KMS-11 (cell line): Measurements from ENCODE around the gene MYCN.

Experiments
- H2AFZ ChIP-seq: fragments of 200-600 bp; sonication (generic); 2 replicates; pipeline ENCODE4 v1.6.1; 2016; ENCODE audit warnings: antibody characterized with exemption, mixed run types, low read depth
- H3K27ac ChIP-seq: fragments of 200-600 bp; sonication (generic); 2 replicates; pipeline ENCODE4 v1.6.1; 2016; ENCODE audit warnings: mild to moderate bottlenecking, mixed run types
- H3K27me3 ChIP-seq: fragments of 200-600 bp; sonication (generic); 2 replicates; pipeline ENCODE4 v1.6.1; 2017; ENCODE audit warnings: mild to moderate bottlenecking, low read depth, mixed run types, moderate library complexity; ENCODE audit not compliant: insufficient read depth
- H3K36me3 ChIP-seq: fragments of 200-600 bp; sonication (generic); 2 replicates; pipeline ENCODE4 v1.6.1; 2017; ENCODE audit warnings: mild to moderate bottlenecking, mixed run types; ENCODE audit not compliant: insufficient read depth
- H3K4me1 ChIP-seq: fragments of 200-600 bp; sonication (generic); 2 replicates; pipeline ENCODE4 v1.6.1; 2016; ENCODE audit warnings: mild to moderate bottlenecking, low read depth, mixed run types; ENCODE audit not compliant: poor library complexity, severe bottlenecking
- H3K4me2 ChIP-seq: fragments of 200-600 bp; sonication (generic); 2 replicates; pipeline ENCODE4 v1.7.0; 2016; ENCODE audit warnings: mild to moderate bottlenecking, mixed run types
- H3K4me3 ChIP-seq: fragments of 200-600 bp; sonication (generic); IDR thresholded peaks from 2 replicates; pipeline ENCODE4 v1.6.1; 2017; ENCODE audit warnings: low read depth, low read length, mixed read lengths; ENCODE audit not compliant: insufficient read depth
- H3K79me2 ChIP-seq: fragments of 200-600 bp; sonication (generic); 2 replicates; pipeline ENCODE4 v1.6.1; 2016; ENCODE audit warnings: low read depth, mixed run types; ENCODE audit not compliant: insufficient read depth
- H3K9ac ChIP-seq: fragments of 200-600 bp; sonication (generic); 2 replicates; pipeline ENCODE4 v1.6.1; 2016; ENCODE audit warnings: mild to moderate bottlenecking, mixed run types
- H4K20me1 ChIP-seq: fragments of 200-600 bp; sonication (generic); 2 replicates; pipeline ENCODE4 v1.6.1; 2016; ENCODE audit warnings: mild to moderate bottlenecking, mixed run types; ENCODE audit not compliant: insufficient read depth
- TF ChIP-seq, protein P1 (sequence below): fragments of 200-600 bp; sonication (generic); conservative IDR thresholded peaks from 2 replicates; pipeline ENCODE4 v1.6.1; 2017; ENCODE audit warnings: low read depth, mild to moderate bottlenecking, antibody characterized with exemption, low read length, moderate library complexity, mixed read lengths

MYCN gene

DNA sequence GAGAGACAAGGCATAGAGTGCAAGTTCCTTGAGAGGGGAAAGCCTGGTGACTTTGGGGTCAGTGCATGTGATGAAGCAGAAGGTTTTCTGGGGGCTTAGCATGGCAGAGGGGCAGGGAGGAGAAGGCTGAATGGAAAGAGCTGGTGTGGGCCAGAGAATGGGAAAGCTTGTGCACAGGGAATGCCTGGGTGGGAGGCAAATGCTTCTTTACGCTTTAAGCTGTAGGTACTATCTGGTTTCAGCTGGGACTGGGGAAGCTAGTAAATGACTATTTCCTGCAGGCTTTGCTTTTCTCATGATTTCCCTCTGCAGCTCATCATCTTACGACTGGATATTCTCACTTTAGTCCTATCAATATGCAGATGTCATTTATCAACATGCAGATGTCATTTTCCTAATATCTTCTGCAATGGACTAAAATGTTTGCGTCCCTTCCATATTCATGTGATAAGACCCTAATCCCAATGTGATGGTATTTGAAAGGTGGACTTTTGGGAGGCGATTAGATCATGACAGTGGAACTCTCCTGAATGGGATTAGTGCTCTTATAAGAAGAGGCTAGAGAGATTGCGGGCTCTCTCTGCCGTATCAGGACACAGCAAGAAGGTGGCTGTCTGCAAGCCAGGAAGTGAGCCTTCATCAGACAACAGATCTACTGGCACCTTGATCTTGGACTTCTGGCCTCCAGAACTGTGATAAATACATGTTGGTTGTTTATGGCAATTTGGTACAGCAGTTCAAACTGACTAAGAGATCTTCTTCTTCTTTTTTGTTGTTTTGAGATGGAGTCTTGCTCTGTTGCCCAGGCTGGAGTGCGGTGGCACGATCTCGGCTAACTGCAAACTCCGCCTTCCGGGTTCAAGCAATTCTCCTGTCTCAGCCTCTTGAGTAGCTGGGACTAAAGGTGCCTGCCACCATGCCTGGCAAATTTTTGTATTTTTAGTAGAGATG, 50.1 kb downstream of the MYCN start:
- Histone ChIP-seq H3K27ac (no peak overlapping the region), H2AFZ (no peak overlapping the region), H3K9ac (no peak overlapping the region), H3K4me1 (no peaks in the 10 kb centered on the region), H4K20me1 (no peaks in the 10 kb centered on the region), H3K4me3 (no peak overlapping the region), H3K4me2 (no peak overlapping the region), H3K36me3 (no peaks in the 10 kb centered on the region), H3K27me3 (no peaks in the 10 kb centered on the region), H3K79me2 (no peaks in the 10 kb centered on the region)
- TF ChIP-seq, protein P1, sequence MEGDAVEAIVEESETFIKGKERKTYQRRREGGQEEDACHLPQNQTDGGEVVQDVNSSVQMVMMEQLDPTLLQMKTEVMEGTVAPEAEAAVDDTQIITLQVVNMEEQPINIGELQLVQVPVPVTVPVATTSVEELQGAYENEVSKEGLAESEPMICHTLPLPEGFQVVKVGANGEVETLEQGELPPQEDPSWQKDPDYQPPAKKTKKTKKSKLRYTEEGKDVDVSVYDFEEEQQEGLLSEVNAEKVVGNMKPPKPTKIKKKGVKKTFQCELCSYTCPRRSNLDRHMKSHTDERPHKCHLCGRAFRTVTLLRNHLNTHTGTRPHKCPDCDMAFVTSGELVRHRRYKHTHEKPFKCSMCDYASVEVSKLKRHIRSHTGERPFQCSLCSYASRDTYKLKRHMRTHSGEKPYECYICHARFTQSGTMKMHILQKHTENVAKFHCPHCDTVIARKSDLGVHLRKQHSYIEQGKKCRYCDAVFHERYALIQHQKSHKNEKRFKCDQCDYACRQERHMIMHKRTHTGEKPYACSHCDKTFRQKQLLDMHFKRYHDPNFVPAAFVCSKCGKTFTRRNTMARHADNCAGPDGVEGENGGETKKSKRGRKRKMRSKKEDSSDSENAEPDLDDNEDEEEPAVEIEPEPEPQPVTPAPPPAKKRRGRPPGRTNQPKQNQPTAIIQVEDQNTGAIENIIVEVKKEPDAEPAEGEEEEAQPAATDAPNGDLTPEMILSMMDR, result no peak

GRCh38 chr2:15991231-15991630, 50.9 kb downstream of the MYCN start:
- Histone ChIP-seq H3K36me3 (no peaks in the 10 kb centered on the region), H3K4me1 (no peaks in the 10 kb centered on the region), H2AFZ (no peak overlapping the region), H3K27ac (no peak overlapping the region), H3K4me2 (no peak overlapping the region), H3K27me3 (no peaks in the 10 kb centered on the region), H4K20me1 (no peaks in the 10 kb centered on the region), H3K79me2 (no peaks in the 10 kb centered on the region), H3K9ac (no peak overlapping the region), H3K4me3 (no peak overlapping the region)
- TF ChIP-seq, protein P1, result no peak

- no peak overlapping the region for H3K4me3 ChIP-seq
- H3K9ac ChIP-seq, result no peak overlapping the region
- H3K79me2 ChIP-seq, result no peaks in the 10 kb centered on the region
- no peak overlapping the region for H3K27ac ChIP-seq
- H3K4me1 ChIP-seq, result no peaks in the 10 kb centered on the region
- TF ChIP-seq, protein P1, result no peak
- no peak overlapping the region for H2AFZ ChIP-seq
- no peaks in the 10 kb centered on the region for H3K36me3 ChIP-seq
- no peaks in the 10 kb centered on the region for H4K20me1 ChIP-seq
- no peak overlapping the region for H3K4me2 ChIP-seq
- no peaks in the 10 kb centered on the region for H3K27me3 ChIP-seq
These were observed 52.3 kb downstream of the MYCN start for GRCh38 chr2:15992457-15993231.

GRCh38 chr2:15993232-15993610, 52.9 kb downstream of the MYCN start:
- no peaks in the 10 kb centered on the region for H3K27me3 ChIP-seq
- no peaks in the 10 kb centered on the region for H4K20me1 ChIP-seq
- no peak overlapping the region for H2AFZ ChIP-seq
- no peaks in the 10 kb centered on the region for H3K4me1 ChIP-seq
- H3K79me2 ChIP-seq, result no peaks in the 10 kb centered on the region
- H3K4me2 ChIP-seq, result no peak overlapping the region
- H3K36me3 ChIP-seq, result no peaks in the 10 kb centered on the region
- no peak overlapping the region for H3K27ac ChIP-seq
- H3K4me3 ChIP-seq, result no peak overlapping the region
- H3K9ac ChIP-seq, result no peak overlapping the region
- TF ChIP-seq, protein P1, result no peak
